Activated CD8-positive, alpha-beta memory T cell treated with anti-CD3 and anti-CD28 coated beads, Interleukin-2, amount 50 U/mL, for 48 hours (primary cell): ENCODE results near the gene PTH1R.
A peak's percentile ranks its signal among the peaks of the same experiment; 100 is the strongest.

Experiments used
- DNase-seq: peaks from one replicate; pipeline ENCODE4 v3.0.0-alpha.2; 2020

PTH1R gene

DNA sequence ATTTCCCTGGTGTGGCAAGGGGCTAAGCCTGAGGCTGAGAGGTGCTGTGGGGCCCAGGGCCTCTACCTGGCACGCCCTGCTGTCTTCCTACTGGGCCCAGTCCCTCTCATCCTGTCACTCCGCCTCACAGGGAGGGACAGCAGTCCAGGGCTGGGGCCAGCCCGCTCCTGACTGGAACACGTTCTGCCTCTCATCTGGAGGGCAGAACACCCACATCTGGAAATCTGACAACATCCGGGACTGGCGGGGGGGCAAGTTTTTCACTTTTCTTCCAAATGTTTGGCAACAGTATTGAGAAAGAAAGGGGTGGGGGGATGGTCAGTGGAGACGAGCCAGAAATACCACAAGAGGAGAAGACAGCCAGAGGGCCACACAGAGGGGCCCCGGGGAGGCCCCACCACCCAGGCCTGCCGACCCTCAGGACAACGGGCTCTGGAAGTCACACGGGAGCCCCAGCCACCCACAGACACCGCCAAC is 12.5 kb upstream of the PTH1R start:
- DNase-seq: no peak

DNA sequence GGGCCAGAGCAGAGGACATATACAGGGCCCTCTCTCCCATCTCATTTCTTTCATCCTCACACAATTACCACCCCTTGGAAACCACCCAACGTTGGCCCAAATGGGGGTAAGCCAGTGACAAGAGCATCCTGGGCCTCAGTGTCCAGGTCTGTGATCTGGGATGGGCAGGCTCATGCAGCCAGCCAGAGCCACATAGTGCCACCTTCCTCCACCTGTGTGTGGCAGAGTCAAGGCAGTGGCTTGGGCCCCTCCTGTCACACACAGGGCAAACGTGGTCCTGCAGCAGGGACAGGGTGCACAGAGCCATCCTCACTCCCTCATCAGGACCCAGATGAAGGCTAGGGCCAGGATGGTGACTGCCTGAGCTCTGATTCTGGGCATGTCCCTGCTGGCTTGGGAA is 12.0 kb upstream of the PTH1R start:
- DNase-seq: no peak

DNA sequence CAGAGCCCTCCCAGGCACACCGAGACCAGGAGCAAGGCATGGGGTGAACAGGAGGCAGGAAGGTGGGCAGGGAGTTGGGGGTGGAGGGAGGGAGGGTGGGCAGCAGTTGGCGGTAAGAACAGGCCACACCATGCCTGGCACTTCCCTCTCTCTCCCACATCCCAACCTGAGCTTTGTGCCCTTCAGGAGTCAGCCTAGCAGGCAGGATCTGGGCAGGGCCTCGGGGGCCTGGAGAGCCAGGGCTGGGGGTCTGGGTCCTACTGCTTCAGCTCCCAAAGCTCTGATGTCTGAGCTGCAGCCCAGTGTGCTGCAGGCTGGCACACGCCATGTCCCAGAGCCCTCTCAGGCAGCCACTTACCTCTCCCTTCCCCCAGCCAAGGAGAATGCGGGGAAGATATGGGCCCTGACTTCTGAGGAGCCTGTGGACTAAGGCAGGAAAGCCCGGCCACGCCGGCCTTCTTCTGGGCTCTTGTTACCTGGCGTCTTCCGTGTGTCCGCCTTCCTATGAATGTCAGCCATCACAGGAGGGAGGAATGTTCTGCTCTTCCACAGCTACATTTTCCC is 11.4 kb upstream of the PTH1R start:
- DNase-seq: no peak

GRCh38 chr3:46866720-46867549 is 10.6 kb upstream of the PTH1R start:
- peak; percentile 98 for DNase-seq

DNA sequence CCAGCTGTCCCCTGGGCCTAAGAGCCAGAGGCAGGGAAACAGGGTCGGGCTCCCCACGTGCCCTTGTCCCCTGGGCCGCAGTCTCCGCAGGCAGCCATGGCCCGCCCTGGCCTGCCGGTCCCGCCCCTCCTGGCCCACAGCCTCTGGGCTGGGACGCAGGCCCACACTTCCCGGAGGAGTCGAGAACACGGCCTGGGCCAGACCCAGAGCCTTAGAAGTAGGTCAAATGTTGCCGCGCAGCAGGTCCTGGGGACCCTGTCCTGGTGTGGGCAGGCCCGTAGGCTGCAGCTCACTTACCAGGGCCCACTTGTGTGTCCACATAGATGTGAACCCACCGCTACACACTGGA is 10.0 kb upstream of the PTH1R start:
- DNase-seq: no peak

DNA sequence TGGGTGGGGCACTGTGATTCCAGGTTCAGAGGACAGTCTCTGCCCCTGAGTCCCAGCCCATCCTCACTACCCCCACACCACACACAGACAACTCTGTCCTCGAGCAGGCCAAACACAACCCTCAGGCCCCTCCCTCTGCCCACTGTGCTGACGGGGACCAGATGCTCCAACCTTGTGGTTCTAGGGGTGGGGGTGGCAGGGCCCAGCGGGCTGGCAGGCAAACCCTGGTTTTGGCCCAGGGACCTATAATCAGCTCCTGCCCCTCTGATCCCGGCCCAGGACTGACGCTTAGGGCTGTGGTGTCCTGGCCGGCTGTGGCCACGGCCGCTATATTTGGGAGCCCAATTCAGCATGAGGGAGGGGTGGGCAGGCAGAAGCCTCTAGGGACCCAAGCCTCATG is 9.2 kb upstream of the PTH1R start:
- DNase-seq: no peak

- DNase-seq: no peak
Measured at GRCh38 chr3:46868948-46869347, 8.6 kb upstream of the PTH1R start.

GRCh38 chr3:46869440-46869839 is 8.1 kb upstream of the PTH1R start:
- DNase-seq: no peak

DNA sequence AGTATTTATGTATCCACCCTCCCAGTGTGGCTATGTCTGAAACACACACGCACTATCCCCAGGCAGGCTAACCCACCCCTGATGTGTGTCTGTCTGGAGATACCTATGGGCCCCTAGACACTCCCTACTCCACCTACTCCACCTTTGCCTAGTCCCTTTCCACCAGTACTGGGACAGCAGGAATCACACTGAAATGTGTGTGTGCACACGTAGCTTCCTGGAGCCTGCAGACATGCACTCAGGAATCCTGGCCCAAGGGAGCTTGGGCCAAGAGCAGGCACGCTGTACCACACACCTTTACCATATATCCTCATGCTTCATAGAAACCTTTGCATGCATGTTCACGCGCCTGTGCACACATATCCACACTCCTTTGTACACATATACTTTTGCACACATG is 6.9 kb upstream of the PTH1R start:
- DNase-seq: no peak

- no peak for DNase-seq
Measured at GRCh38 chr3:46871222-46871621, 6.3 kb upstream of the PTH1R start.

DNA sequence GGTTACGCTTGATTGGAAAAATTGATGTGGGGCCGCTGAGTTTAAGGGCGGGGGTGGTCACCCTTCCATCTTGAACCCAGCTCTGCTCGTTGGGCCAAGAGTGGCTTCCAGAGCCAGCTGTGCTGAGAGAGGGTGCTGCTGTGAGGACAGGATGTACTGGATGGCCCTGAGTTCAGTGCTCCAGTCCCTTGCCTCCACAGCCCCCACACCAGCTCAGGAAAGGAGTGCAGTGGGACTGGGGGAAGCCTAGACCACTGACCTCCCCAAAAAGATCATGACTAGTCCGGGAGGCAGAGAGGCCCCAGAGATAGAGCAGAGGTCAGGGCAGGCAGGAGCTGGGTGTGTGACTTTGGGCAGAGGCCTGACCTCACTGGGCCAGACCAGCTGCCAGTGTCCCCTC is 4.0 kb upstream of the PTH1R start:
- DNase-seq: no peak

GRCh38 chr3:46874430-46874829 is 3.1 kb upstream of the PTH1R start:
- DNase-seq: no peak

DNA sequence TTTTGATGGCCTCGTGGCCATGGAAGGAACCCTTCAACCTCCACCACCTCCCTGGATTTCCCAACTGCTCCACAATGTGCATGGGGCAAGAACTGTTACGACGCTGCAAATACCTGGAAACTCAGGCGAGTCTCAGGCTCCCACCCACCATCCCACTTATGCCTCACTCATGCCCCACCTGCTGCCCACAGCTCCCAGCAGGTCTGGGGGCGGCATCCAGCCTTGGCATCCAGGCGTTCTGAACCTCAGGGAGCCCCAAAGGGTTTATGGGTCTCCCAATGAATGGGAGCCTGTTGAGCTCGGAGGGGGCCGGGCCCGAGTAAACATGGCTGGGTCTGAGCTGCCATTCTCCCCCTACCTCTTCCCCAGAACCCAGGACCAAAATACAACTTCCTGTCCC is 2.0 kb upstream of the PTH1R start:
- no peak for DNase-seq

- DNase-seq: no peak
Measured at GRCh38 chr3:46876313-46877300, 914 bp upstream of the PTH1R start.

DNA sequence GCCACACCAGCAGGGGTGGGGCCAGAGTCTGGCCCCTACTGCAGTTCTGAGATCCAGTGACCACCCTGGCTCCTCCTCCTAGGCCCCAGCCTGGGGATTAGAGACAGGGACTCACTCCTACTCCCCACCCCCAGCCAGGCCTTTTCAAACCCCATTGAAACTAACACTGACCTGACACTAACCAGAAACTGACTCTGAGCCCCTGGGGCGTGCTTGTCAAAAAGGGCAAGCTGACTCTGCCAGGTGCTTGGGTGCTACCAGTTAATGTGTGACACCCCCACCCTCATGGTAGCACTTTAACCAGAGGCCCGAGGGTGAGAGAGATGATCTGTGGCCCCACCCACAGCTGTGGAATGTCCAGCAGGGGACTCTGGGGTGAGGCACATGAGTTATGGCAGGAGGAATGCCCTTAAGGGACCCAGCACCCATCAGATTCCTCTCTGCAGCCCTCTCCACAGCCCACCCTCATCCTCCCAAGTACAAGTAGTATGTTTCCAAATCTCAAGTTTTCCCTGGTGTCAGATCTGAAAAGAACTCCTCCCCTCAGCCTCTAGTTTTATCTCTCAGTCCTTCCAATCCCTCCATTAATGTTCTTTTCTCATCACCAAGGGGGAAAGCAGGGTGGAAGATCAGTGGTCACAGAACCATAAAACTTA is 1.4 kb downstream of the PTH1R start:
- no peak for DNase-seq

- no peak for DNase-seq
Measured at GRCh38 chr3:46880884-46881595, 3.5 kb downstream of the PTH1R start.

GRCh38 chr3:46881596-46882376 is 4.3 kb downstream of the PTH1R start:
- peak; percentile 59 for DNase-seq

DNA sequence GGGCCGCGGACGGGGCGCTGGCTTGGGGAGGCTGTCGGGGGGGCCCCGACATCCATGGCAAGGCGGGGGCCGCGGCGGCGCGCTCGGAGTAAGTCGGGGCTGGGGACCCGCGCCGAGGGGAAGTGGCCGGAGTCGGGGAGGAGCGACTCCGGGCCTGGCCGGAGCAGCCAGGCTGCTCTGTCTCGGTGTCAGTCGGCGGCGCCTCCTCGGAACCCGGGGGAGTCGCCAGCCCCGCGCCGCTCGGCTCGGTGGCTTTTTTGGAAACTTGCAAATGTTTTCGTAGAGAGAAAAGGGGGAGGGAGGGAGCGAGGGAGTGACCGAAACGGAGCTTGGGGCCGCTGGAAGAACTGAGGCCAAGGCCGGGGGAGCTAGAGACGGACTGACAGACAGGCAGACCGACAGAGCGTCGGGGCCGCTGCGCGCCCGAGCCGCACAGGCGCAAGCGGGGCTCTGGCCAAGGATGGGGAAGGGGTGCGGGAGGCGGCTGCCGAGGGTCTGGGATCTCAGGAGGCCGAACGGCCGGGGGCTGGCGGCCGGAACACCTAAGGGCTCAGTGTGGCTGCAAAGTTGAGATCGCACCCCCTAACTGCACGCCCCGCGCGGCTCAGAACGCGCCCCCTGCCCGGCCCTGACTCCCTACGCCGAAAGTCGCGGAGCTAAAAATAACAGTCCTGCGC is 5.0 kb downstream of the PTH1R start:
- DNase-seq: peak; percentile 59

DNA sequence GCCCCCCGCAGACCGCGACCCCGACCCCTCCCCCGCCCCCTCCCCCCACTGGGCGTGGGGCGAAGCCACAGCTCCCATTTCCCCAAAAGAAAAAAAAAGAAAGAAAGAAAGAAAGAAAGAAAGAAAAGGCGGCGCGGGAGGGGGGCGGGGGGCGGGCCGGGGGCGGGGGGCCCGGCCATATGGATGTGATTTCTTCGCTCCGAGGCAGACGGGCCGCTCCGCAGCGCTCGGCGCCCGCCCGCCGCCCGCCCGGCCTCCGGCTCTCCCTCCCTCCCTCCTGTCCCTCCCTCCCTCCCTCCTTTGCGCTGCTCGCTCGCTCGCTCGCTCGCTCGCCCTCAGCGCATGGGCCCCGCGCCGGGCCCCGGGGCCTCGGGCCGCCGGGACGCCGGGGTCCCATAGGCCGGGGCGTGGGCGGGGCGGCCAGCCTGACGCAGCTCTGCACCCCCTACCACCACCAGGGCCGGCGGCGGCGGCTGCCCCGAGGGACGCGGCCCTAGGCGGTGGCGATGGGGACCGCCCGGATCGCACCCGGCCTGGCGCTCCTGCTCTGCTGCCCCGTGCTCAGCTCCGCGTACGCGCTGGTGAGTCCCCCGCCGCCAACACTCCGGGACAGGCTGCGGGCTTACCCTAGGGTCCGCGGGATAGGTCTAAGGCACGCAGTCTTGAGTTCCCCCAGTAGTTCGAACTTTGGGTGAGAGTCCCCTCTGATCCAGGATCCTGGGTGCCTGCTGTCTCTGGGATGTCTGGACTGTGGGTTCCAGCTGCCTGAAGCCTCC is 5.7 kb downstream of the PTH1R start:
- no peak for DNase-seq

DNA sequence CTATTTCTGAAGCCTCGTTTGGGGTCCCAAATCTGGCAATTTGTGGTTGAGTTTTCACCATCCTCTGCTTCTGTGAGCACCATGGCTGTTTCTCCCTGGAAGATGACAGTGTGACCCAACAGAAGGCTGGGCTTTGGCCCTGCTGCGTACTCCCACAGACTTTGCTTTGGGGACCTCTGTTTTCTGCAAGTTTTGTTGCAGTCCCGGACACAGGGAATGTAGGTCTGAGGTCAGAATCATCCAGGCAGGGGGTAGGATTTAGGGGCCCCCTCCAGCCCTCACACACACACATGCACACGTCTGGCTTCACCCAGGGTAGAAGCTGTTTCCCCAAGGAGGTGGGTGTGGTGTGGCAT is 6.3 kb downstream of the PTH1R start:
- DNase-seq: no peak
